Neuronal stem cell (in vitro differentiated cells): Measurements from ENCODE around the gene TUBB6.
A peak's percentile ranks its signal among the peaks of the same experiment; 100 is the strongest.

Source experiments
- DNase-seq: peaks from one replicate; pipeline ENCODE4 v3.0.0-alpha.2; 2013; ENCODE audit warnings: low spot score
- H2AFZ ChIP-seq: one replicate; pipeline ENCODE4 v1.6.1; 2013; ENCODE audit warnings: mild to moderate bottlenecking, low read length, inconsistent platforms
- H2AK5ac ChIP-seq: 2 replicates; pipeline ENCODE4 v1.6.1; 2013; ENCODE audit warnings: low read depth, mild to moderate bottlenecking, inconsistent platforms, low read length, moderate library complexity, mixed read lengths
- H2BK120ac ChIP-seq: 2 replicates; pipeline ENCODE4 v1.6.1; 2013; ENCODE audit warnings: low read depth, mild to moderate bottlenecking, inconsistent platforms, low read length, moderate library complexity, mixed read lengths
- H2BK12ac ChIP-seq: one replicate; pipeline ENCODE4 v1.6.1; 2013; ENCODE audit warnings: low read length, inconsistent platforms
- H2BK15ac ChIP-seq: 2 replicates; pipeline ENCODE4 v1.6.1; 2013; ENCODE audit warnings: mild to moderate bottlenecking, low read length, inconsistent platforms, mixed read lengths
- H2BK5ac ChIP-seq: one replicate; pipeline ENCODE4 v1.6.1; 2013; ENCODE audit warnings: inconsistent platforms, mild to moderate bottlenecking, low read length, moderate library complexity
- H3K14ac ChIP-seq: one replicate; pipeline ENCODE4 v1.6.1; 2013; ENCODE audit warnings: low read length, inconsistent platforms
- H3K18ac ChIP-seq: 2 replicates; pipeline ENCODE4 v1.6.1; 2013; ENCODE audit warnings: low read length, inconsistent platforms
- H3K23ac ChIP-seq: 2 replicates; pipeline ENCODE4 v1.6.1; 2013; ENCODE audit warnings: low read depth, mild to moderate bottlenecking, mixed read lengths, low read length, inconsistent platforms; ENCODE audit not compliant: poor library complexity
- H3K27ac ChIP-seq: replicated peaks from 3 replicates; pipeline ENCODE4 v1.5.1; 2013; ENCODE audit warnings: low read length, inconsistent platforms
- H3K27me3 ChIP-seq, 3 experiments: 2 replicates each; pipeline ENCODE4 v1.6.1; 2013; ENCODE audit warnings: low read length in 3 of 3, mild to moderate bottlenecking in 2 of 3, inconsistent platforms in 1 of 3, low read depth in 1 of 3, mixed read lengths in 1 of 3, moderate library complexity in 1 of 3; ENCODE audit not compliant: control insufficient read depth in 3 of 3, insufficient read depth in 3 of 3
- H3K36me3 ChIP-seq, 2 donors: replicated peaks in 1 of 2; 2 replicates each; pipeline ENCODE4 v1.6.1; 2013; ENCODE audit warnings: low read length in 2 of 2; ENCODE audit not compliant: control insufficient read depth in 2 of 2, insufficient read depth in 2 of 2
- H3K4ac ChIP-seq: 2 replicates; pipeline ENCODE4 v1.6.1; 2013; ENCODE audit warnings: inconsistent platforms, mild to moderate bottlenecking, low read length, moderate library complexity
- H3K4me1 ChIP-seq, 2 donors: 1 replicate in 1 of 2; 2 replicates in 1 of 2; pipeline ENCODE4 v1.6.1; 2013; ENCODE audit warnings: low read length in 2 of 2, low read depth in 1 of 2; ENCODE audit not compliant: control insufficient read depth in 2 of 2, insufficient read depth in 1 of 2
- H3K4me2 ChIP-seq: one replicate; pipeline ENCODE4 v1.6.1; 2013; ENCODE audit warnings: mild to moderate bottlenecking, low read length, inconsistent platforms; ENCODE audit not compliant: insufficient read depth, poor library complexity, severe bottlenecking
- H3K4me3 ChIP-seq, 2 donors: 2 replicates each; pipeline ENCODE4 v1.5.1; 2013; ENCODE audit warnings: low read length in 2 of 2, mild to moderate bottlenecking in 2 of 2, inconsistent platforms in 1 of 2, moderate library complexity in 1 of 2
- H3K79me1 ChIP-seq: one replicate; pipeline ENCODE4 v1.6.1; 2013; ENCODE audit warnings: low read depth, mild to moderate bottlenecking, inconsistent platforms, low read length, moderate library complexity
- H3K9ac ChIP-seq: one replicate; pipeline ENCODE4 v1.6.1; 2013; ENCODE audit warnings: mild to moderate bottlenecking, low read depth, low read length, inconsistent platforms; ENCODE audit not compliant: poor library complexity
- H3K9me3 ChIP-seq, 2 donors: replicated peaks in 1 of 2; 2 replicates each; pipeline versions ENCODE3 to v1.6.1; 2013; ENCODE audit warnings: low read length in 2 of 2, mild to moderate bottlenecking in 2 of 2, inconsistent platforms in 1 of 2, low read depth in 1 of 2, mixed read lengths in 1 of 2, moderate library complexity in 1 of 2; ENCODE audit not compliant: control insufficient read depth in 2 of 2, insufficient read depth in 1 of 2
- H4K8ac ChIP-seq: one replicate; pipeline ENCODE4 v1.6.1; 2013; ENCODE audit warnings: low read depth, mild to moderate bottlenecking, inconsistent platforms, low read length, moderate library complexity
- H4K91ac ChIP-seq: one replicate; pipeline ENCODE4 v1.6.1; 2013; ENCODE audit warnings: low read length, low read depth, mild to moderate bottlenecking, inconsistent platforms; ENCODE audit not compliant: poor library complexity
- WGBS, 2 donors: extraction: QIAGEN DNeasy Blood & Tissue Kit; methylation state at CpG; one replicate each; pipeline ENCODE4 v1.1.7; 2013; ENCODE audit warnings: missing lambda C conversion rate in 2 of 2, mixed read lengths in 1 of 2; ENCODE audit not compliant: insufficient read length in 2 of 2, insufficient replicate concordance in 1 of 2; ENCODE audit errors: extremely low coverage in 2 of 2; 5-methylcytosine and 5-hydroxymethylcytosine counted together

TUBB6 gene

GRCh38 chr18:12325726-12326245, 17.7 kb downstream of the TUBB6 start:
- Histone ChIP-seq H3K79me1 (peaks cover 3% of the 10 kb centered on the region), H2BK15ac (no peak overlapping the region), H3K18ac (no peak overlapping the region), H2AFZ (no peak overlapping the region), H2BK120ac (no peak overlapping the region), H4K91ac (no peak overlapping the region), H4K8ac (no peak overlapping the region), H3K36me3 (peaks cover 36 to 91% of the 10 kb centered on the region in 2 donors), H3K23ac (peak overlapping the region; percentile 93), H3K4ac (no peak overlapping the region), H3K9ac (peak overlapping the region; percentile 70), H3K4me1 (peaks cover 0 to 4% of the 10 kb centered on the region in 2 donors), H3K27me3 (no peaks in the 10 kb centered on the region), H2AK5ac (no peak overlapping the region), H2BK12ac (no peak overlapping the region), H3K9me3 (peaks cover 0 to 5% of the 10 kb centered on the region in 2 donors), H3K4me3 (peak overlapping the region in 1 of 2 donors; percentile 53), H3K4me2 (no peak overlapping the region), H2BK5ac (no peak overlapping the region), H3K27ac (no peak overlapping the region), H3K14ac (no peak overlapping the region)
- no CpG with 5 or more reads among the region's 29 CpGs for WGBS, 2 donors
- no peak for DNase-seq

DNA sequence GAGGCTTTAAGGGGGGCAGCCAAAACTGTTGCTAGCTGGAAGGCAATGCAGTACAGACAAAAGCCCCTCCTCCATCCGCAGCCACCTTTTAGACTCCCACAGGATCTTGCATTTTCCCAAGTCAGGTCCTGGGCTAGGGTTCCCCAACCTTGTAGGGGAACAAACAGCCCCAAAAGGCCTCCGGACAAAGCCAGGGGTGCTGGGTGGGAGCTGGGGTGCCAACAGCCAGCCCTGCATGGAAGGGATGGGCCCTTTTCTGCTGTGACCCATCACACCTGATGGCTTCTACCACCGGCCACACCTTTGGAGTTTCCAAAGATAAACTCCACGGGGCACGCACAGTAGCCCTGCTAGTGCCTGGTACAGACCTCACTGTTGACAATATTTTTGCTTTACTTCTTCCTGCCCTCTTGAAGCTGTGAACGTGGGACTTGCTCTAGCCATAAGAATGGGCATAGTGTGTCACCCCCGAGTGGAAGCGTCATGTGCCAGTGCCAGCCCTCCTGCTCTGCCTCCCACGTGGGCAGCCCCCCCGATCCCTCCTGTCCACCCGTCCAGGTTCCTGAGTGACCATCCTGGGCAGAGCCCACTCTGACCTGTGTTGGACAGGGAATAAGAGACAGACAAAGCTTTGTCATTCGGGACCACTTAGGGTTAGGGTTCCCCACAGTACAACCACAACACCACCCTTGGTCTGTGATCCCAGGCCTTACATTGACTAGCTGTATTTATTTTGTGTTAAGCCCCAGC, 18.8 kb downstream of the TUBB6 start:
- Histone ChIP-seq H3K9me3 (peaks cover 0 to 5% of the 10 kb centered on the region in 2 donors), H2AK5ac (no peak overlapping the region), H2BK12ac (no peak overlapping the region), H3K18ac (peak overlapping the region; percentile 57), H3K27ac (no peak overlapping the region), H3K79me1 (peaks cover 5% of the 10 kb centered on the region), H3K4me1 (peaks cover 0 to 4% of the 10 kb centered on the region in 2 donors), H2BK15ac (peak overlapping the region; percentile 58), H4K8ac (no peak overlapping the region), H2AFZ (no peak overlapping the region), H3K14ac (no peak overlapping the region), H3K23ac (no peak overlapping the region), H2BK120ac (no peak overlapping the region), H3K36me3 (peaks cover 37 to 84% of the 10 kb centered on the region in 2 donors), H3K9ac (no peak overlapping the region), H4K91ac (no peak overlapping the region), H2BK5ac (peak overlapping the region; percentile 19), H3K27me3 (no peaks in the 10 kb centered on the region), H3K4me3 (no peak overlapping the region), H3K4me2 (peak overlapping the region; percentile 26), H3K4ac (no peak overlapping the region)
- no peak for DNase-seq
- WGBS, 2 donors: no CpG with 5 or more reads among the region's 12 CpGs

- Histone ChIP-seq H3K4me2 (no peak overlapping the region), H2BK15ac (no peak overlapping the region), H3K9ac (no peak overlapping the region), H2BK5ac (no peak overlapping the region), H3K9me3 (peaks cover 0 to 5% of the 10 kb centered on the region in 2 donors), H2BK120ac (no peak overlapping the region), H3K14ac (no peak overlapping the region), H3K27ac (no peak overlapping the region), H4K8ac (no peak overlapping the region), H2BK12ac (no peak overlapping the region), H3K4me1 (peaks cover 0 to 4% of the 10 kb centered on the region in 2 donors), H4K91ac (no peak overlapping the region), H2AFZ (no peak overlapping the region), H3K36me3 (peaks cover 37 to 81% of the 10 kb centered on the region in 2 donors), H2AK5ac (no peak overlapping the region), H3K18ac (no peak overlapping the region), H3K4me3 (peak overlapping the region in 1 of 2 donors; percentile 31), H3K27me3 (no peaks in the 10 kb centered on the region), H3K23ac (no peak overlapping the region), H3K4ac (no peak overlapping the region), H3K79me1 (peaks cover 5% of the 10 kb centered on the region)
- WGBS, 2 donors: no CpG with 5 or more reads among the region's 11 CpGs
- peak; percentile 56 for DNase-seq
Measured at GRCh38 chr18:12327510-12328178, 19.6 kb downstream of the TUBB6 start.
